GM23338 (cell line): ENCODE results near the gene MORC1. TPM values are rescaled to one million over a fixed set of nuclear protein-coding genes. Genes with fewer than 3 reads are reported as not detected.
A peak's percentile ranks its signal among the peaks of the same experiment; 100 is the strongest.

Source experiments
- ATAC-seq: fragments of 200-7000 bp; cut with Tn5 transposase; 3 replicates; pipeline ENCODE4 v1.9.1; 2020
- DNase-seq: peaks from one replicate; pipeline ENCODE4 v3.0.0-alpha.2; 2015; ENCODE audit warnings: low spot score
- H2AFZ ChIP-seq: fragments of 200-600 bp; sonication (generic); 2 replicates; pipeline ENCODE4 v1.8.0; 2016; ENCODE audit warnings: antibody characterized with exemption, mild to moderate bottlenecking, moderate library complexity
- H3F3A ChIP-seq: fragments of 200-600 bp; sonication (generic); replicated peaks from 2 replicates; pipeline ENCODE4 v1.8.0; 2017; ENCODE audit warnings: antibody characterized with exemption, mixed run types, low read depth
- H3K27ac ChIP-seq: fragments of 200-600 bp; sonication (generic); 2 replicates; pipeline ENCODE4 v1.6.1; 2016; ENCODE audit warnings: low read depth
- H3K27me3 ChIP-seq: fragments of 200-600 bp; sonication (generic); 2 replicates; pipeline ENCODE4 v1.8.0; 2016; ENCODE audit warnings: mild to moderate bottlenecking, mixed run types, moderate library complexity; ENCODE audit not compliant: insufficient read depth
- H3K36me3 ChIP-seq: fragments of 200-600 bp; sonication (generic); 2 replicates; pipeline ENCODE4 v1.8.0; 2016; ENCODE audit warnings: mild to moderate bottlenecking; ENCODE audit not compliant: insufficient read depth
- H3K4me1 ChIP-seq: fragments of 200-600 bp; sonication (generic); 2 replicates; pipeline ENCODE4 v1.8.0; 2016; ENCODE audit warnings: mild to moderate bottlenecking, moderate library complexity; ENCODE audit not compliant: insufficient read depth
- H3K4me2 ChIP-seq: fragments of 200-600 bp; sonication (generic); 2 replicates; pipeline ENCODE4 v1.7.1; 2017; ENCODE audit warnings: mixed run types
- H3K4me3 ChIP-seq: fragments of 200-600 bp; sonication (generic); 2 replicates; pipeline ENCODE4 v1.6.1; 2016; ENCODE audit warnings: mixed run types
- H3K79me2 ChIP-seq: fragments of 200-600 bp; sonication (generic); replicated peaks from 2 replicates; pipeline ENCODE4 v1.8.0; 2017; ENCODE audit warnings: mild to moderate bottlenecking; ENCODE audit not compliant: insufficient read depth
- H3K9me2 ChIP-seq: fragments of 200-600 bp; sonication (generic); 2 replicates; pipeline ENCODE4 v1.8.0; 2017; ENCODE audit not compliant: insufficient read depth
- H4K20me1 ChIP-seq: fragments of 200-600 bp; sonication (generic); replicated peaks from 2 replicates; pipeline ENCODE4 v1.8.0; 2017; ENCODE audit warnings: mild to moderate bottlenecking; ENCODE audit not compliant: insufficient read depth
- H3K27ac Mint-ChIP-seq: 2 replicates; pipeline ENCODE4 v1.8.0; 2020; ENCODE audit warnings: inconsistent platforms, mild to moderate bottlenecking, moderate library complexity, mixed read lengths
- H3K27me3 Mint-ChIP-seq: 3 replicates; pipeline ENCODE4 v1.8.0; 2022; ENCODE audit warnings: low read depth, mild to moderate bottlenecking, moderate library complexity, mixed read lengths, inconsistent platforms; ENCODE audit not compliant: insufficient read depth, poor library complexity
- H3K36me3 Mint-ChIP-seq: 3 replicates; pipeline ENCODE4 v1.8.0; 2021; ENCODE audit warnings: low read depth, mild to moderate bottlenecking, inconsistent platforms, moderate library complexity, mixed read lengths
- H3K4me1 Mint-ChIP-seq: 3 replicates; pipeline ENCODE4 v1.8.0; 2020; ENCODE audit warnings: mild to moderate bottlenecking, inconsistent platforms, mixed read lengths
- H3K4me3 Mint-ChIP-seq: 3 replicates; pipeline ENCODE4 v1.8.0; 2021; ENCODE audit warnings: moderate library complexity, mild to moderate bottlenecking, inconsistent platforms, mixed read lengths
- H3K9me3 Mint-ChIP-seq: 3 replicates; pipeline ENCODE4 v1.8.0; 2020; ENCODE audit warnings: moderate library complexity, mild to moderate bottlenecking, inconsistent platforms, mixed read lengths
- CREB1 ChIP-seq: fragments of 250-450 bp; sonication (Bioruptor Pico); IDR thresholded peaks from 2 replicates; pipeline ENCODE4 v1.5.0; 2020; ENCODE audit warnings: low read depth, mild to moderate bottlenecking, moderate library complexity
- CTCF ChIP-seq, 2 experiments: fragments of 200-600 bp in 1 of 2; sonication (generic) in 1 of 2; conservative IDR thresholded peaks; 2 replicates each; pipeline versions ENCODE4 v1.5.1 to v1.6.1; 2016 to 2017; ENCODE audit warnings: antibody characterized with exemption in 2 of 2, low read depth in 2 of 2, mild to moderate bottlenecking in 2 of 2, moderate library complexity in 1 of 2
- EZH2 ChIP-seq: fragments of 200-600 bp; sonication (generic); IDR thresholded peaks from one replicate; pipeline ENCODE4 v1.8.0; 2017; ENCODE audit warnings: antibody characterized with exemption, mild to moderate bottlenecking, low read depth; ENCODE audit not compliant: unreplicated experiment
- JUNB ChIP-seq: IDR thresholded peaks from one replicate; pipeline ENCODE4 v1.6.1; 2016; ENCODE audit warnings: antibody characterized with exemption; ENCODE audit not compliant: unreplicated experiment
- NANOG ChIP-seq: IDR thresholded peaks from 2 replicates; pipeline ENCODE4 v1.6.1; 2016; ENCODE audit warnings: antibody characterized with exemption, borderline replicate concordance
- POLR2AphosphoS5 ChIP-seq: IDR thresholded peaks from 2 replicates; pipeline ENCODE4 v1.6.1; 2016; ENCODE audit warnings: antibody characterized with exemption, low read depth
- REST ChIP-seq: IDR thresholded peaks from one replicate; pipeline ENCODE4 v1.6.1; 2018; ENCODE audit warnings: antibody characterized with exemption; ENCODE audit not compliant: unreplicated experiment
- STAT1 ChIP-seq: IDR thresholded peaks from one replicate; pipeline ENCODE4 v1.6.1; 2016; ENCODE audit warnings: antibody characterized with exemption; ENCODE audit not compliant: unreplicated experiment
- ZNF114 ChIP-seq: fragments of 250-450 bp; sonication (Bioruptor Pico); IDR thresholded peaks from 2 replicates; pipeline ENCODE4 v1.5.0; 2020; ENCODE audit warnings: mild to moderate bottlenecking, moderate library complexity
- ZNF462 ChIP-seq: fragments of 250-450 bp; sonication (Bioruptor Pico); IDR thresholded peaks from 2 replicates; pipeline ENCODE4 v1.5.0; 2020; ENCODE audit warnings: mild to moderate bottlenecking, moderate library complexity
- polyA plus RNA-seq: library from polyadenylated mRNA; unstranded; fragments of >200 nt; fragmentation: Nextera tagmentation; extraction: Ambion mirVana; gene quantifications from 2 replicates; pipeline ENCODE4 v1.2.1, GENCODE V29; 2016
- total RNA-seq: library from RNA; depleted of rRNA; stranded (reverse); fragments of >200 nt; shearing (Covaris generic); gene quantifications from 2 replicates; pipeline ENCODE4 v1.2.3, GENCODE V29; 2014

Gene MORC1
- total and polyA plus RNA-seq, 2 experiments from 2014 or later, result not detected

- no peaks in the 10 kb centered on the region for H3K9me3 Mint-ChIP-seq
- Histone ChIP-seq H4K20me1 (no peaks in the 10 kb centered on the region), H3K4me2 (no peak overlapping the region), H3K79me2 (no peaks in the 10 kb centered on the region), H3K4me1 (0 out of 2 replicates have a peak, but pooled peaks cover 2% of the 10 kb centered on the region), H3K4me3 (no peak overlapping the region), H3F3A (no peaks in the 10 kb centered on the region), H3K27me3 (no peaks in the 10 kb centered on the region), H3K9me2 (no peaks in the 10 kb centered on the region), H3K36me3 (no peaks in the 10 kb centered on the region), H2AFZ (no peak overlapping the region), H3K27ac (no peak overlapping the region)
- H3K4me1 Mint-ChIP-seq, result no peaks in the 10 kb centered on the region; the same call in 2 of the 3 replicates
- TF ChIP-seq CTCF (conservative IDR thresholded peaks at IDR 0.05; ENCODE audit: low read depth in 2 of 2), result no peak
- TF ChIP-seq JUNB, result no peak
- H3K36me3 Mint-ChIP-seq, result no peaks in the 10 kb centered on the region
- H3K27ac Mint-ChIP-seq, result no peak overlapping the region
- no peaks in the 10 kb centered on the region for H3K27me3 Mint-ChIP-seq
- ATAC-seq (peak; percentile 45), DNase-seq (peak; percentile 23)
- no peak overlapping the region for H3K4me3 Mint-ChIP-seq
These were observed 19.8 kb upstream of the MORC1 start for GRCh38 chr3:109137761-109138160.

GRCh38 chr3:109136523-109136922, 18.6 kb upstream of the MORC1 start, which contains the start of gene C3orf85:
C3orf85 (plus strand) TSS chr3:109136719; CDS start chr3:109136848, 129 bp downstream.
- ATAC-seq, result no peak
- no peak for DNase-seq
- Mint-ChIP-seq H3K9me3 (no peaks in the 10 kb centered on the region), H3K27ac (no peak within 1 kb of the TSS), H3K27me3 (no peaks in the 10 kb centered on the region), H3K4me1 (no peaks in the 10 kb centered on the region; the same call in 2 of the 3 replicates), H3K4me3 (no peak within 1 kb of the TSS), H3K36me3 (no peaks in the 10 kb centered on the region)
- no peaks in the 10 kb centered on the region for H4K20me1 ChIP-seq
- TF ChIP-seq EZH2 (no peak), ZNF462 (CRISPR knock-in tag) (no peak), REST (no peak), POLR2AphosphoS5 (no peak), STAT1 (no peak), NANOG (no peak), ZNF114 (CRISPR knock-in tag) (no peak), CREB1 (CRISPR knock-in tag) (no peak)
- H3K4me1 ChIP-seq, result 0 out of 2 replicates have a peak, but pooled peaks cover 2% of the 10 kb centered on the region
- no peak within 1 kb of the TSS for H2AFZ ChIP-seq
- H3K9me2 ChIP-seq, result no peaks in the 10 kb centered on the region
- no peaks in the 10 kb centered on the region for H3K27me3 ChIP-seq
- no peaks in the 10 kb centered on the region for H3K36me3 ChIP-seq
- H3F3A ChIP-seq, result no peaks in the 10 kb centered on the region
- H3K4me3 ChIP-seq, result no peak within 1 kb of the TSS
- no peak within 1 kb of the TSS for H3K27ac ChIP-seq
- no peak within 1 kb of the TSS for H3K4me2 ChIP-seq
- no peaks in the 10 kb centered on the region for H3K79me2 ChIP-seq
